ENCODE measurements around the gene FDPS.

FDPS gene

GRCh38 chr1:155318082-155318481 is 9.4 kb downstream of the FDPS start:
- Histone ChIP-seq H3K36me3 (ENCODE audit: low read depth) (peaks cover 74% of the 10 kb centered on the region), H3K4me1 (ENCODE audit: insufficient read depth, poor library complexity, severe bottlenecking) (no peaks in the 10 kb centered on the region), H3K27ac (ENCODE audit: poor library complexity, severe bottlenecking) (no peak overlapping the region), H3K27me3 (ENCODE audit: insufficient read depth, poor library complexity, severe bottlenecking) (no peaks in the 10 kb centered on the region), H3K9me3 (ENCODE audit: severe bottlenecking) (no peaks in the 10 kb centered on the region), H3K4me3 (ENCODE audit: severe bottlenecking) (no peak overlapping the region)
- no peak for TF ChIP-seq CTCF (IDR thresholded peaks at IDR 0.05; ENCODE audit: poor library complexity, severe bottlenecking)
- ATAC-seq (ENCODE audit: low read depth) = no peak
- DNase-seq (ENCODE audit: low spot score) = no peak

DNA sequence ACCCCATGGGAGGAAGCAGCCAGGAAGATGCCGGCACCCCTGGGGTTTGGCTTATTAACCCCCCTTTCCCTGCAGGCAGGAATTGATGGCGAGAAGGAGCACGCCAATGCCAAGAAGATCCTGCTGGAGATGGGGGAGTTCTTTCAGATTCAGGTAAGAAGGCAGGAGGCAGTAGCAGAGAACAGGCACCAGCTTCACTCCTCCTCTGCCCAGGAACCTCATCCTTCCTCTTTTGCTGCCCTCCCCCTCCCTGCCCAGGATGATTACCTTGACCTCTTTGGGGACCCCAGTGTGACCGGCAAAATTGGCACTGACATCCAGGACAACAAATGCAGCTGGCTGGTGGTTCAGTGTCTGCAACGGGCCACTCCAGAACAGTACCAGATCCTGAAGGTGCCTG is 10.9 kb downstream of the FDPS start:
- no peak for DNase-seq (ENCODE audit: low spot score)
- no peaks in the 10 kb centered on the region for H3K9me3 ChIP-seq (ENCODE audit: severe bottlenecking)
- H3K36me3 ChIP-seq (ENCODE audit: low read depth) = peaks cover 59% of the 10 kb centered on the region
- no peak overlapping the region for H3K4me3 ChIP-seq (ENCODE audit: severe bottlenecking)
- H3K27me3 ChIP-seq (ENCODE audit: insufficient read depth, poor library complexity, severe bottlenecking) = no peaks in the 10 kb centered on the region
- ATAC-seq (ENCODE audit: low read depth) = no peak
- H3K27ac ChIP-seq (ENCODE audit: poor library complexity, severe bottlenecking) = peak overlapping the region; percentile 83
- H3K4me1 ChIP-seq (ENCODE audit: insufficient read depth, poor library complexity, severe bottlenecking) = no peaks in the 10 kb centered on the region
- no peak for TF ChIP-seq CTCF (IDR thresholded peaks at IDR 0.05; ENCODE audit: poor library complexity, severe bottlenecking)

GRCh38 chr1:155320252-155320651 is 11.6 kb downstream of the FDPS start:
- H3K4me1 ChIP-seq (ENCODE audit: insufficient read depth, poor library complexity, severe bottlenecking) = no peaks in the 10 kb centered on the region
- H3K4me3 ChIP-seq (ENCODE audit: severe bottlenecking) = no peak overlapping the region
- no peak for TF ChIP-seq CTCF (IDR thresholded peaks at IDR 0.05; ENCODE audit: poor library complexity, severe bottlenecking)
- DNase-seq (ENCODE audit: low spot score) (no peak), ATAC-seq (ENCODE audit: low read depth) (no peak)
- no peaks in the 10 kb centered on the region for H3K9me3 ChIP-seq (ENCODE audit: severe bottlenecking)
- no peaks in the 10 kb centered on the region for H3K27me3 ChIP-seq (ENCODE audit: insufficient read depth, poor library complexity, severe bottlenecking)
- H3K36me3 ChIP-seq (ENCODE audit: low read depth) = peaks cover 52% of the 10 kb centered on the region
- peak overlapping the region; percentile 83 for H3K27ac ChIP-seq (ENCODE audit: poor library complexity, severe bottlenecking)

DNA sequence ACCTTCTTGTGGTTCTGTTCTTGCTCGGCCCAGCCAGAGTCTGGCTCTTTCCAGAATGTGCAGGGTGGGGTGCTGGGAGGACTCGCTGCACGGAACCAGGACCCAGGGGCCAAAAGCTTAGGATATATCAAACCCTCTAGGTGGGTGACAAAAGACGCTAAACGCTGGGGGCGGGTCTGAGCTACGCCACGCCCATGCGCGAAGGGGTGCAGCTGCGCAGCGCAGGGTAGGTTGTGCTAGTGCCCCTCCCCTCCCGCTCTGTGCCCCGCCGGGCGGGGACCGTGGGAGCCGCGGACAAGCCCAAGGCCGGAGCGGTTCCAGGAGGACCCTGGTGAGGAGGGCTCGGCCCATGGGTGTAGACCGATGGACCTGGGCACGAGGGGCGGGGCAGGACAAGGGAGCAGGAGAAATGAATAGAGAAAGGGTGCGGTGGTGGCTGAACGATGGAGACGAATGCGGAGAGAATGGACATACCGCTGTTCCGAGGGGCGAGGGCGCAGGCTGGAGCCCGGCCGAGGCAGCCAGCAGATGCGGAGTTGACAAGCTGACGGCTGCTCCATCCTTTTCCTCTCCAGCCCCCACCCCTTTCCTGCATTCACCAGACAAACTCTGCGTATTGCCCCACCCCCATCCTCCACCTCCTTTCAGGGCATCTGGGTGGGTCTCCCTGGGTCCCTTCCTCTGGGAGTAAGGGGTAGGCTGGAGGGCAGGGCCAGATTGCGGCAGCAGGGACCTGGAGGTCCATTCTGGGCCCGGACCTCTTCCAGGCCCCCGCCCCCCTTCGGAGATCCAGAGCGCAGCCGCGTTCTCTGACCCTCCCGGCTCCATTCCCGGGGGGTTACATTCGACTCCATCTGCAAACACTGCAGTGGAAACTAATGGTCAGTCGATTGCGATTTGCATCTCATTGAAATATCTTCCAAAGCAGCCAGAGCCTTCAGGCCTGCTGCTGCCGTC is 12.3 kb downstream of the FDPS start, which contains the start of gene RUSC1:
Gene RUSC1, plus strand, starts transcription at position 234 of the 957 bp plus-strand sequence. CDS start 880 bp downstream, outside the sequence.
- H3K36me3 ChIP-seq (ENCODE audit: low read depth) = peaks cover 49% of the 10 kb centered on the region
- DNase-seq (ENCODE audit: low spot score) = peak; percentile 79

More for the DNA sequence above, 12.3 kb downstream of the FDPS start, which contains the start of gene RUSC1:
- peak within 1 kb of the TSS; percentile 83 for H3K27ac ChIP-seq (ENCODE audit: poor library complexity, severe bottlenecking)
- H3K4me1 ChIP-seq (ENCODE audit: insufficient read depth, poor library complexity, severe bottlenecking) = no peaks in the 10 kb centered on the region
- H3K27me3 ChIP-seq (ENCODE audit: insufficient read depth, poor library complexity, severe bottlenecking) = no peaks in the 10 kb centered on the region
- no peak for TF ChIP-seq CTCF (IDR thresholded peaks at IDR 0.05; ENCODE audit: poor library complexity, severe bottlenecking)
- peak; percentile 23 for ATAC-seq (ENCODE audit: low read depth)
- H3K9me3 ChIP-seq (ENCODE audit: severe bottlenecking) = no peaks in the 10 kb centered on the region
- peak within 1 kb of the TSS; percentile 7 for H3K4me3 ChIP-seq (ENCODE audit: severe bottlenecking)

Data from RWPE2 (cell line).